Measurements from ENCODE around the gene ZFP92.

ZFP92 gene

DNA sequence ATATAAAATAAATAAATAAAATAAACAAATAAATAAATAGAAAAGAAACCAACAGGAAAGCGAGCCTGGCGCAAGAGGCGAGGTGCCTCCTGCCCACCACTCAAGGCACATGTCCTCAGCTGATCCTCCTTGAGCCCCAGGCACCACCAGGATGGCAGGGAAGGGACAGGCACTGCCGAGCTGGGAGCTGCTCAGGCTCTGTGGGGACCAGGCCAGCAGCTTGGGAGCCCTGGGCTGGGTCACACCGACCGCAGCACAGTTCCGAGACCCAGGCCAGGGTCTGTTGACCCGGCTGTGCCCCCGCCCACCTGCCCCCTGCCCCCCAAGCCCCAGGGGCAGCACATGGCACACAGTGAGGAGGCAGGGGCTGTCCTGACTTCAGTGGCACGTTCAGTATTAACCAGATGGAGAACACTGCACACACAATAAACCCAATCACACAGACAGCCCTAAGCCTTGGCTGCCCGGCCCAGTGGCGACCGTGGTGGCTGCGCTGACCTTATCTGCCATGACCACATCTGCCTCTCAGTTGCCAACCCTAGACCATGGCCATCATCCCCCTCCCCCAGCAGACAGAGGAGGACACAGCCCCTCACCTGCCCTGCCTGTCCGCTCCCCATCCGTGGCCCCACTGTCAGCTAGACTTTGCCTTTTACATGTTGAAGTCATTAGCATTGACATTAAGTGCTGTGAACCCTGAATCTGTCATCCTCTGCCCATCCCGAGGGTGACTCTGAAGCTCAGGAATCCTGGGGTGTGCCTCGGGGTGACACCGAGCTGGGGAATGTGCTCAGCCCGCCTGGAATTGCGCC, 37.5 kb downstream of the ZFP92 start:
- DNase-seq (ENCODE audit: low spot score) (no peak), ATAC-seq (ENCODE audit: low read depth) (peak; percentile 24; the same call in 1 of the 3 replicates)
- Histone ChIP-seq H3K36me3 (ENCODE audit: low read depth) (no peaks in the 10 kb centered on the region), H3K4me3 (ENCODE audit: severe bottlenecking) (no peak overlapping the region), H3K27me3 (ENCODE audit: insufficient read depth, poor library complexity, severe bottlenecking) (no peaks in the 10 kb centered on the region), H3K4me1 (ENCODE audit: insufficient read depth, poor library complexity, severe bottlenecking) (no peaks in the 10 kb centered on the region), H3K27ac (ENCODE audit: poor library complexity, severe bottlenecking) (no peak overlapping the region), H3K9me3 (ENCODE audit: severe bottlenecking) (no peaks in the 10 kb centered on the region)
- TF ChIP-seq, protein P1, sequence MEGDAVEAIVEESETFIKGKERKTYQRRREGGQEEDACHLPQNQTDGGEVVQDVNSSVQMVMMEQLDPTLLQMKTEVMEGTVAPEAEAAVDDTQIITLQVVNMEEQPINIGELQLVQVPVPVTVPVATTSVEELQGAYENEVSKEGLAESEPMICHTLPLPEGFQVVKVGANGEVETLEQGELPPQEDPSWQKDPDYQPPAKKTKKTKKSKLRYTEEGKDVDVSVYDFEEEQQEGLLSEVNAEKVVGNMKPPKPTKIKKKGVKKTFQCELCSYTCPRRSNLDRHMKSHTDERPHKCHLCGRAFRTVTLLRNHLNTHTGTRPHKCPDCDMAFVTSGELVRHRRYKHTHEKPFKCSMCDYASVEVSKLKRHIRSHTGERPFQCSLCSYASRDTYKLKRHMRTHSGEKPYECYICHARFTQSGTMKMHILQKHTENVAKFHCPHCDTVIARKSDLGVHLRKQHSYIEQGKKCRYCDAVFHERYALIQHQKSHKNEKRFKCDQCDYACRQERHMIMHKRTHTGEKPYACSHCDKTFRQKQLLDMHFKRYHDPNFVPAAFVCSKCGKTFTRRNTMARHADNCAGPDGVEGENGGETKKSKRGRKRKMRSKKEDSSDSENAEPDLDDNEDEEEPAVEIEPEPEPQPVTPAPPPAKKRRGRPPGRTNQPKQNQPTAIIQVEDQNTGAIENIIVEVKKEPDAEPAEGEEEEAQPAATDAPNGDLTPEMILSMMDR (IDR thresholded peaks at IDR 0.05; ENCODE audit: poor library complexity, severe bottlenecking): no peak

- H3K27ac ChIP-seq (ENCODE audit: poor library complexity, severe bottlenecking): no peak overlapping the region
- no peaks in the 10 kb centered on the region for H3K9me3 ChIP-seq (ENCODE audit: severe bottlenecking)
- TF ChIP-seq, protein P1 (IDR thresholded peaks at IDR 0.05; ENCODE audit: poor library complexity, severe bottlenecking): no peak
- no peaks in the 10 kb centered on the region for H3K4me1 ChIP-seq (ENCODE audit: insufficient read depth, poor library complexity, severe bottlenecking)
- no peak overlapping the region for H3K4me3 ChIP-seq (ENCODE audit: severe bottlenecking)
- DNase-seq (ENCODE audit: low spot score) (no peak), ATAC-seq (ENCODE audit: low read depth) (peak; percentile 10; the same call in 1 of the 3 replicates)
- H3K27me3 ChIP-seq (ENCODE audit: insufficient read depth, poor library complexity, severe bottlenecking): no peaks in the 10 kb centered on the region
- H3K36me3 ChIP-seq (ENCODE audit: low read depth): no peaks in the 10 kb centered on the region
Measured at GRCh38 chrX:153449368-153450113, 38.3 kb downstream of the ZFP92 start.

GRCh38 chrX:153450114-153450948, 39.1 kb downstream of the ZFP92 start:
- DNase-seq (ENCODE audit: low spot score) (no peak), ATAC-seq (ENCODE audit: low read depth) (no peak)
- no peak overlapping the region for H3K27ac ChIP-seq (ENCODE audit: poor library complexity, severe bottlenecking)
- no peaks in the 10 kb centered on the region for H3K36me3 ChIP-seq (ENCODE audit: low read depth)
- H3K4me1 ChIP-seq (ENCODE audit: insufficient read depth, poor library complexity, severe bottlenecking): no peaks in the 10 kb centered on the region
- TF ChIP-seq, protein P1 (IDR thresholded peaks at IDR 0.05; ENCODE audit: poor library complexity, severe bottlenecking): no peak
- H3K27me3 ChIP-seq (ENCODE audit: insufficient read depth, poor library complexity, severe bottlenecking): no peaks in the 10 kb centered on the region
- no peak overlapping the region for H3K4me3 ChIP-seq (ENCODE audit: severe bottlenecking)
- H3K9me3 ChIP-seq (ENCODE audit: severe bottlenecking): no peaks in the 10 kb centered on the region

DNA sequence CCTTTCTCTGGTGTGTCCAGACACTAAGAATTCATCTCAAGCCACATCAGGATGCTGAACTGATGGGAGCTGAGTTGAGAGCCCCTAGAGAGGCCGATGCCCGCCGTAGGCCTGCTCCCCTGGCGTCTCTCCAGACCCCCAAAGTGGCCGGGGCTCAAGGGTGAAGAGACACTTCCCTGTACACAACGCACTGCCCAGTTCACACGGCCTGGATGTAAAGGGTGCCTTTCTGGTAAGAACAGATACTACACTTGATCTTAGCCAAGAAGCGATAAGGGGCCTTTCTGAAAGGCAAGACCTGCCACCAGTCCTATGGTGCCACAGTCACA, 39.6 kb downstream of the ZFP92 start:
- no peak for ATAC-seq (ENCODE audit: low read depth)
- Histone ChIP-seq H3K4me1 (ENCODE audit: insufficient read depth, poor library complexity, severe bottlenecking) (no peaks in the 10 kb centered on the region), H3K9me3 (ENCODE audit: severe bottlenecking) (no peaks in the 10 kb centered on the region), H3K4me3 (ENCODE audit: severe bottlenecking) (no peak overlapping the region), H3K27me3 (ENCODE audit: insufficient read depth, poor library complexity, severe bottlenecking) (no peaks in the 10 kb centered on the region), H3K27ac (ENCODE audit: poor library complexity, severe bottlenecking) (no peak overlapping the region), H3K36me3 (ENCODE audit: low read depth) (no peaks in the 10 kb centered on the region)
- TF ChIP-seq, protein P1 (IDR thresholded peaks at IDR 0.05; ENCODE audit: poor library complexity, severe bottlenecking): no peak
- no peak for DNase-seq (ENCODE audit: low spot score)
